Kidney (tissue), 14 donors: ENCODE data around the gene LIN37. TPM values are rescaled to one million over a fixed set of nuclear protein-coding genes. Genes with fewer than 3 reads are reported as not detected.
A peak's percentile ranks its signal among the peaks of the same experiment; 100 is the strongest.

Source experiments
- DNase-seq, 5 donors: peaks; one replicate each; pipeline ENCODE4 v3.0.0-alpha.2; 2013 to 2020
- FAIRE-seq: peaks from 2 replicates; lab custom pipeline; 2012; peaks lifted over from hg19 to GRCh38; lab: Jason Lieb, UNC
- H3K27ac ChIP-seq, 2 donors: one replicate each; pipeline ENCODE4 v1.7.0; 2013; ENCODE audit warnings: low read depth in 2 of 2, low read length in 2 of 2, inconsistent platforms in 1 of 2
- H3K27me3 ChIP-seq: one replicate; pipeline ENCODE4 v1.7.1; 2013; ENCODE audit warnings: low read length, inconsistent platforms; ENCODE audit not compliant: control insufficient read depth, insufficient read depth
- H3K36me3 ChIP-seq, 3 donors: one replicate each; pipeline versions ENCODE4 v1.7.0 to v1.7.1; 2013; ENCODE audit warnings: low read length in 3 of 3, control low read depth in 1 of 3, inconsistent platforms in 1 of 3; ENCODE audit not compliant: insufficient read depth in 3 of 3, control insufficient read depth in 2 of 3
- H3K4me1 ChIP-seq, 3 donors: one replicate each; pipeline versions ENCODE4 v1.7.0 to v1.7.1; 2013; ENCODE audit warnings: low read length in 3 of 3, inconsistent platforms in 1 of 3, low read depth in 1 of 3; ENCODE audit not compliant: control insufficient read depth in 2 of 3, insufficient read depth in 2 of 3
- H3K4me3 ChIP-seq, 3 donors: one replicate each; pipeline versions ENCODE4 v1.7.0 to v1.8.1; 2013; ENCODE audit warnings: low read length in 3 of 3, control low read depth in 1 of 3, inconsistent platforms in 1 of 3
- H3K9ac ChIP-seq, 3 donors: one replicate each; pipeline versions ENCODE4 v1.7.0 to v1.7.1; 2013; ENCODE audit warnings: low read length in 3 of 3, control low read depth in 1 of 3, inconsistent platforms in 1 of 3
- H3K9me3 ChIP-seq, 3 donors: one replicate each; pipeline versions ENCODE4 v1.7.0 to v1.7.1; 2013; ENCODE audit warnings: low read length in 3 of 3, control low read depth in 1 of 3, inconsistent platforms in 1 of 3; ENCODE audit not compliant: control insufficient read depth in 2 of 3, insufficient read depth in 1 of 3
- CTCF ChIP-seq: IDR thresholded peaks from 3 replicates; pipeline ENCODE4 v1.5.1; 2012; ENCODE audit warnings: mild to moderate bottlenecking, moderate library complexity, borderline replicate concordance; ENCODE audit not compliant: insufficient read depth; ENCODE audit errors: extremely low read depth
- intact Hi-C: fragments of 100-400 bp; cut with DNase I; formaldehyde crosslinking; loops from one replicate; pipeline ENCODE4 v1.11.1; 2022
- polyA plus RNA-seq: library from polyadenylated mRNA; stranded (reverse); fragments of 350-450 nt; fragmentation: Illumina TruSeq; extraction: RNeasy Lipid Tissue Mini Kit (QIAGEN cat#74804); gene quantifications from one replicate; pipeline ENCODE4 v1.2.3, GENCODE V29; 2014; ENCODE audit warnings: low read depth, low replicate concordance; ENCODE audit not compliant: insufficient read depth
- total RNA-seq: library from RNA; stranded (reverse); fragmentation: NEBNext Ultra II Directional; extraction: Animal tissue kit (Norgen Biotek cat#: 25700); gene quantifications from one replicate; pipeline ENCODE4 v1.2.1, GENCODE V29; 2021
- donor health status: control.
- donor health status: control.
- donor health status: control.
- donor health status: control.
- donor health status: control.
- donor health status: DM: yes; HTN: yes; CAD: no.
- donor health status: Normal renal cell carcinoma (clear cell type).

The LIN37 gene
- total and polyA plus RNA-seq, 2 donors from 2014 or later, result 11.2 to 11.4 TPM

GRCh38 chr19:35734889-35735288, 13.5 kb upstream of the LIN37 start:
- no peak overlapping the region for H3K9ac ChIP-seq
- DNase-seq, result no peak
- H3K36me3 ChIP-seq, result peaks cover 2 to 45% (median 24%) of the 10 kb centered on the region in 3 donors
- intact Hi-C loops, result no loop called here
- no peaks in the 10 kb centered on the region for H3K9me3 ChIP-seq
- H3K27ac ChIP-seq, result no peak overlapping the region
- FAIRE-seq, result no peak
- H3K4me1 ChIP-seq, result peaks cover 0 to 3% (median 0%) of the 10 kb centered on the region in 3 donors
- H3K4me3 ChIP-seq, result no peak overlapping the region
- H3K27me3 ChIP-seq, result no peaks in the 10 kb centered on the region
- TF ChIP-seq CTCF, result no peak

- Histone ChIP-seq H3K27me3 (no peaks in the 10 kb centered on the region), H3K9me3 (no peaks in the 10 kb centered on the region), H3K4me3 (no peak overlapping the region), H3K36me3 (peaks cover 2 to 22% (median 11%) of the 10 kb centered on the region in 3 donors), H3K4me1 (peaks cover 0 to 8% (median 0%) of the 10 kb centered on the region in 3 donors), H3K27ac (no peak overlapping the region), H3K9ac (no peak overlapping the region)
- FAIRE-seq (no peak), DNase-seq (peak in 1 of 5 donors; percentile 73)
- intact Hi-C loops, result no loop called here
- TF ChIP-seq CTCF, result peak; percentile 25
These were observed 11.2 kb upstream of the LIN37 start for GRCh38 chr19:35736913-35737886.

- intact Hi-C loops, result no loop called here
- Histone ChIP-seq H3K27ac (no peak overlapping the region), H3K4me1 (peaks cover 0 to 8% (median 0%) of the 10 kb centered on the region in 3 donors), H3K4me3 (no peak overlapping the region), H3K9me3 (no peaks in the 10 kb centered on the region), H3K36me3 (peaks cover 2 to 21% (median 11%) of the 10 kb centered on the region in 3 donors), H3K27me3 (no peaks in the 10 kb centered on the region), H3K9ac (no peak overlapping the region)
- peak in 2 of 5 donors; percentile 56 to 78 for DNase-seq
- TF ChIP-seq CTCF, result no peak
- no peak for FAIRE-seq
These were observed 10.1 kb upstream of the LIN37 start for GRCh38 chr19:35738021-35738886.
